AG10803 (cell line): ENCODE measurements around the gene PHF19.

ENCODE experiments used
- DNase-seq: peaks from one replicate; pipeline ENCODE4 v3.0.0; 2010; ENCODE audit warnings: low read depth
- H3K4me3 ChIP-seq: 2 replicates; pipeline ENCODE4 v1.5.1; 2011; ENCODE audit warnings: mild to moderate bottlenecking, low read length, control low read depth
- CTCF ChIP-seq: conservative IDR thresholded peaks from 2 replicates; pipeline ENCODE4 v1.5.1; 2011; ENCODE audit warnings: mild to moderate bottlenecking, low read length, control low read depth, inconsistent platforms

PHF19 gene

GRCh38 chr9:120856700-120857099, 20.3 kb downstream of the PHF19 start:
- no peak for TF ChIP-seq CTCF
- H3K4me3 ChIP-seq, result no peak overlapping the region
- no peak for DNase-seq

- no peak for TF ChIP-seq CTCF
- DNase-seq, result no peak
- H3K4me3 ChIP-seq, result no peak overlapping the region
Measured at GRCh38 chr9:120855827-120856670, 20.9 kb downstream of the PHF19 start.

GRCh38 chr9:120854596-120855327, 22.2 kb downstream of the PHF19 start:
- H3K4me3 ChIP-seq, result no peak overlapping the region
- no peak for TF ChIP-seq CTCF
- no peak for DNase-seq

GRCh38 chr9:120853198-120853597, 23.8 kb downstream of the PHF19 start:
- no peak for TF ChIP-seq CTCF
- no peak for DNase-seq
- H3K4me3 ChIP-seq, result no peak overlapping the region

GRCh38 chr9:120852240-120853010, 24.6 kb downstream of the PHF19 start:
- DNase-seq, result no peak
- no peak overlapping the region for H3K4me3 ChIP-seq
- TF ChIP-seq CTCF, result no peak

- DNase-seq, result no peak
- no peak for TF ChIP-seq CTCF
- no peak overlapping the region for H3K4me3 ChIP-seq
Measured at GRCh38 chr9:120851449-120851848, 25.5 kb downstream of the PHF19 start.
